CD4-positive, alpha-beta T cell (primary cell): Measurements from ENCODE around the gene RPLP2. TPM values are rescaled to one million over a fixed set of nuclear protein-coding genes. Genes with fewer than 3 reads are reported as not detected.

ENCODE experiments used
- ATAC-seq: fragments of 200-7000 bp; cut with Tn5 transposase; one replicate; pipeline ENCODE4 v1.10.0; 2022; ENCODE audit warnings: mild to moderate bottlenecking; ENCODE audit not compliant: poor library complexity
- CTCF ChIA-PET: fragments of 350-600 bp; sonication (Branson Sonifier 250); formaldehyde crosslinking; loops from one replicate; lab custom pipeline; 2021; ENCODE audit warnings: antibody characterized with exemption, inconsistent platforms; lab: Charles Lee
- POLR2A ChIA-PET: fragments of 350-600 bp; sonication (Branson Sonifier 250); formaldehyde crosslinking; loops from one replicate; lab custom pipeline; 2021; ENCODE audit warnings: antibody characterized with exemption, inconsistent platforms; lab: Charles Lee
- DNase-seq, 14 experiments: peaks; one replicate each; pipeline ENCODE4 v3.0.0-alpha.2; 2013 to 2020; ENCODE audit warnings: mixed read lengths in 2 of 14
- H3K27ac ChIP-seq, 2 donors: one replicate each; pipeline versions ENCODE4 v1.5.1 to v1.7.0; 2013; ENCODE audit warnings: low read length in 2 of 2, low read depth in 1 of 2, mild to moderate bottlenecking in 1 of 2
- H3K27me3 ChIP-seq, 2 experiments: 1 replicate in 1 of 2; 2 replicates in 1 of 2; pipeline versions ENCODE4 v1.6.1 to v1.7.0; 2013; ENCODE audit warnings: low read length in 2 of 2, control low read depth in 1 of 2, mild to moderate bottlenecking in 1 of 2, moderate library complexity in 1 of 2; ENCODE audit not compliant: insufficient read depth in 2 of 2, control insufficient read depth in 1 of 2
- H3K36me3 ChIP-seq: one replicate; pipeline ENCODE4 v1.6.1; 2013; ENCODE audit warnings: low read length, control low read depth; ENCODE audit not compliant: insufficient read depth
- H3K4me1 ChIP-seq: one replicate; pipeline ENCODE4 v1.6.1; 2013; ENCODE audit warnings: low read length, control low read depth; ENCODE audit not compliant: insufficient read depth
- H3K4me3 ChIP-seq: one replicate; pipeline ENCODE4 v1.5.1; 2013; ENCODE audit warnings: mild to moderate bottlenecking, low read length, moderate library complexity
- H3K9me3 ChIP-seq, 2 experiments: 1 replicate in 1 of 2; 2 replicates in 1 of 2; pipeline versions ENCODE4 v1.6.1 to v1.7.0; 2013; ENCODE audit warnings: low read length in 2 of 2, mild to moderate bottlenecking in 2 of 2, control low read depth in 1 of 2, moderate library complexity in 1 of 2; ENCODE audit not compliant: control insufficient read depth in 1 of 2, insufficient read depth in 1 of 2
- H3K27ac Mint-ChIP-seq: one replicate; pipeline ENCODE4 v1.8.0; 2020; ENCODE audit warnings: mixed read lengths
- H3K27me3 Mint-ChIP-seq: one replicate; pipeline ENCODE4 v1.8.0; 2021; ENCODE audit warnings: mixed read lengths
- H3K36me3 Mint-ChIP-seq: one replicate; pipeline ENCODE4 v1.8.0; 2021; ENCODE audit warnings: low read depth, mixed read lengths
- H3K4me1 Mint-ChIP-seq: one replicate; pipeline ENCODE4 v1.8.0; 2021; ENCODE audit warnings: low read depth, mixed read lengths
- H3K4me3 Mint-ChIP-seq: one replicate; pipeline ENCODE4 v1.8.0; 2020; ENCODE audit warnings: mild to moderate bottlenecking, mixed read lengths
- H3K9me3 Mint-ChIP-seq: one replicate; pipeline ENCODE4 v1.8.0; 2020; ENCODE audit warnings: mixed read lengths
- intact Hi-C, 2 experiments: fragments of 100-400 bp; cut with DNase I in 1 of 2; cut with micrococcal nuclease in 1 of 2; formaldehyde crosslinking; loops; one replicate each; pipeline versions ENCODE4 v1.15.1 to v1.9.0; 2023 to 2025; cut with DNase I, micrococcal nuclease
- total RNA-seq, 174 experiments: library from RNA in 2 of 174; stranded (reverse) in 2 of 174; gene quantifications; one replicate each; pipeline ENCODE4 v1.2.3 and lab custom pipeline; 2021 to 2026
- TF ChIP-seq, protein P1 (sequence below): fragments of 200-600 bp; IDR thresholded peaks from one replicate; pipeline ENCODE4 v1.8.0; 2022; ENCODE audit warnings: antibody characterized with exemption, mild to moderate bottlenecking

The RPLP2 gene
- total RNA-seq, 2 experiments from 2014 or later: 5,234 to 5,390 TPM

DNA sequence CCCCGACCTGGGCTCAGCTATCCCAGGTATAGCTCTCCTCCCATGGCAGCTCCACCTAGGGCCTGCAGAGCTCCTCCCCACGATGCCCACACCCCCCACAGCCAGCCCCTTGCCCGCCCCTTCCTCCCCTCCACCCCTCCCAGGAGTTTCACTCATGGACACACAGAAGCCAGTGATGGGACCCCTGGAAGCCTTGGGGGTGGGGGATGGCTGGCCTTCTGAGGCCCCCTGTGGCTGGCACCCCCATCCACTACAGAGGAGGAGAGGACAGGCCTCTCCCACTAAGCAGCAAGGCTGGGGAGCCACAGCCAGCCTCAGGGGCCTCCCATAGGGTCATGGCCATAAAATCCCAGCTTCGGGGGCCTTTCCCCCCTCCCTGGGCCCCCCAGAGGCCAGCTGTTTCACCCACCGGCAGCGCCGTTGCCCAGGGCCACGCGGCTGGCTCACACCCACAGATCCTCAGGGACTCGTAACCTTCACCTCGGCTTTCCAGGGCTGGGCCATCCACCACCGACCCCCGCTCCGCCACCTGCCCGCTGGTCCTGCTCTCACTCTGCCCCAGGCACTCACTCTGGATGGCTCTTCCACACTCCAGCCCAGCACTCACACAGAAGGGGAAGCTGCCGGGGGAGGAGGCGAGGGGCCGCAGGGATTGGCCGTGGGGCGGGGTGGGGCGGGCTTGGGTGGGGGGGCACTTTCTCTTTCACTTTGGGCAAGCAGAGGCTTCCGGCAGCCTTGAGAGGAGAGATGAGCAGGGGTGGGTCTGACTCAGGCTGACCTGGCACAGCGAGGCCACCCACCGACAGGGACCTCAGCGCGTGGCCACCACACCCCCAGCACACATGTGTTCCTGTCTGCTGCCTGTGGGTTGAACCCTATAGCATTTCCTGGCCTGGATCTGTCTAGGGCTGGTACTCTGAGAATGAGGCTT is 13.9 kb upstream of the RPLP2 start:
- Mint-ChIP-seq H3K9me3 (no peaks in the 10 kb centered on the region), H3K27me3 (no peaks in the 10 kb centered on the region), H3K27ac (peak overlapping the region; percentile 91), H3K4me1 (peaks cover 16% of the 10 kb centered on the region), H3K4me3 (peak overlapping the region; percentile 92), H3K36me3 (peaks cover 10% of the 10 kb centered on the region)
- no peaks in the 10 kb centered on the region for H3K9me3 ChIP-seq
- ATAC-seq (peak; percentile 52), DNase-seq (peak; percentile 54 to 91 (median 70))
- TF ChIP-seq, protein P1, sequence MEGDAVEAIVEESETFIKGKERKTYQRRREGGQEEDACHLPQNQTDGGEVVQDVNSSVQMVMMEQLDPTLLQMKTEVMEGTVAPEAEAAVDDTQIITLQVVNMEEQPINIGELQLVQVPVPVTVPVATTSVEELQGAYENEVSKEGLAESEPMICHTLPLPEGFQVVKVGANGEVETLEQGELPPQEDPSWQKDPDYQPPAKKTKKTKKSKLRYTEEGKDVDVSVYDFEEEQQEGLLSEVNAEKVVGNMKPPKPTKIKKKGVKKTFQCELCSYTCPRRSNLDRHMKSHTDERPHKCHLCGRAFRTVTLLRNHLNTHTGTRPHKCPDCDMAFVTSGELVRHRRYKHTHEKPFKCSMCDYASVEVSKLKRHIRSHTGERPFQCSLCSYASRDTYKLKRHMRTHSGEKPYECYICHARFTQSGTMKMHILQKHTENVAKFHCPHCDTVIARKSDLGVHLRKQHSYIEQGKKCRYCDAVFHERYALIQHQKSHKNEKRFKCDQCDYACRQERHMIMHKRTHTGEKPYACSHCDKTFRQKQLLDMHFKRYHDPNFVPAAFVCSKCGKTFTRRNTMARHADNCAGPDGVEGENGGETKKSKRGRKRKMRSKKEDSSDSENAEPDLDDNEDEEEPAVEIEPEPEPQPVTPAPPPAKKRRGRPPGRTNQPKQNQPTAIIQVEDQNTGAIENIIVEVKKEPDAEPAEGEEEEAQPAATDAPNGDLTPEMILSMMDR: no peak
- intact Hi-C loops: loop anchor here (2.0 to 5.0 kb wide), 6 partner anchors 17 to 289 kb away; partner anchors contain the start of genes DEAF1 (in 2 of the 2), TALDO1 (in 2 of the 2), TMEM80 (in 2 of the 2) and GATD1 (in 1 of the 2)
- peak overlapping the region; percentile 89 for H3K4me3 ChIP-seq
- POLR2A ChIA-PET: interaction anchor here (0.6 to 3.2 kb wide), 8 partner anchors 10 to 35 kb away, joined by 3 to 24 read pairs (median 4); partner anchors contain the start of genes PNPLA2 and RPLP2
- peak overlapping the region; percentile 69 to 91 for H3K27ac ChIP-seq
- H3K36me3 ChIP-seq: peaks cover 38% of the 10 kb centered on the region
- peaks cover 48% of the 10 kb centered on the region for H3K4me1 ChIP-seq
- no peaks in the 10 kb centered on the region for H3K27me3 ChIP-seq
- CTCF ChIA-PET: interaction anchor here (1.1 kb wide), 1 partner anchor 49 kb away, joined by 4 read pairs; the partner anchor contains the start of gene TALDO1

DNA sequence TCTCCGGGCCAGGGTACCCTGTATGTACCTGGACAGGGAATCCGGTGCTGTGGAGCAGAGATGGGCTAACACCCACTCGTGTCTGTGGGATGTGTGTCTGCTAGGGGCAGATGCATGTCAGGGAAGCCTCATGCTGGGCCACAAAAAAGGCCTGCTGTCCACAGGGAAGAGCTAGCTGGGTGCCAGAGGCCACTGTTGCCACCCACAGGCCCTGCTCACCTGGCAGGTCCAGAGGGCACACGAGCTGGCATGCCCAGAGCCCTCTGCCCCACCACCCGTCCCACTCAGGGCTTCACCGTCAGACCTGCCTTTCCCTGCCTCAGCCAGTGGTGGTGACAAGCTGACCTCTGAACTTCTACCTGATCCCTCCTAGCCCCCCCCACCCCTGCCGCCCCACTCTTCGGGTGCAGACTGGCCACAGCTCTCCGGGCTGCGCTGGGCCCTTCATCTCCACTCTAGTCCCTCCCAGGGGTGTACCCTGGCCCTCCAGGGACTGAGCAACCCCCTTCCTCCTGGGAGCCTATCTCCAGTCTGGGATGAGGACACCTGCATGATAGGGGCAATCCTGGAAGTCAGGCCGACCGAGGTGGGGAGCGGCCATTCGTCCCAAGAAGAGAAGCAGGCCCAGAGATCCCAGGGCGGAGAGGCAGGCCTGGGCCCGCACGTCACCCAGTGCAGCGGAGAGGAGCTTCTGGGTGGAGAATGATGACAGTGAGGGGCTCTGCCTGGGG is 13.0 kb upstream of the RPLP2 start:
- CTCF ChIA-PET: interaction anchor here (1.1 kb wide), 1 partner anchor 50 kb away, joined by 4 read pairs; the partner anchor contains the start of gene TALDO1

More for the DNA sequence above, 13.0 kb upstream of the RPLP2 start:
- intact Hi-C loops: loop anchor here (1.0 to 5.0 kb wide), 6 partner anchors 13 to 289 kb away; partner anchors contain the start of genes DEAF1 (in 2 of the 2), TALDO1 (in 2 of the 2), TMEM80 (in 2 of the 2) and GATD1 (in 1 of the 2)
- Mint-ChIP-seq H3K36me3 (peaks cover 6% of the 10 kb centered on the region), H3K4me1 (peaks cover 16% of the 10 kb centered on the region), H3K27me3 (no peaks in the 10 kb centered on the region), H3K27ac (peak overlapping the region; percentile 91), H3K4me3 (peak overlapping the region; percentile 92), H3K9me3 (no peaks in the 10 kb centered on the region)
- POLR2A ChIA-PET: interaction anchor here (0.9 to 3.2 kb wide), 8 partner anchors 12 to 590 kb away, joined by 3 to 24 read pairs (median 4); partner anchors contain the start of genes BET1L, PNPLA2, RIC8A and RPLP2
- no peak for DNase-seq
- Histone ChIP-seq H3K27me3 (no peaks in the 10 kb centered on the region), H3K4me1 (peaks cover 48% of the 10 kb centered on the region), H3K27ac (peak overlapping the region; percentile 69 to 91), H3K36me3 (peaks cover 37% of the 10 kb centered on the region), H3K9me3 (no peaks in the 10 kb centered on the region), H3K4me3 (peak overlapping the region; percentile 89)
- peak; percentile 2 for ATAC-seq
- TF ChIP-seq, protein P1: no peak
